Panc1 (cell line): ENCODE measurements around the gene ZNF549. TPM values are rescaled to one million over a fixed set of nuclear protein-coding genes. Genes with fewer than 3 reads are reported as not detected.

Experiments
- ATAC-seq: fragments of 200-7000 bp; cut with Tn5 transposase; 2 replicates; pipeline ENCODE4 v1.9.1; 2020; ENCODE audit warnings: mild to moderate bottlenecking, moderate library complexity
- BruUV-seq: library from RNA; stranded (reverse); fragments of 400-500 nt; replicated peaks from 2 replicates; lab custom pipeline; 2021; lab: Mats Ljungman, UMichigan
- CTCF ChIA-PET: fragments of 300-600 bp; sonication (Branson Sonifier 250); formaldehyde crosslinking; loops from one replicate; lab custom pipeline; 2022; ENCODE audit warnings: antibody characterized with exemption; lab: Charles Lee
- POLR2A ChIA-PET: fragments of 300-600 bp; sonication (Branson Sonifier 250); formaldehyde crosslinking; loops from one replicate; lab custom pipeline; 2022; ENCODE audit warnings: antibody characterized with exemption; lab: Charles Lee
- DNase-seq: peaks from one replicate; pipeline ENCODE4 v3.0.0-alpha.2; 2010; ENCODE audit warnings: low read depth, low spot score
- H3K27ac ChIP-seq: 2 replicates; pipeline ENCODE4 v1.5.1; 2011; ENCODE audit warnings: mild to moderate bottlenecking, low read length, inconsistent platforms
- H3K27me3 ChIP-seq: fragments of 200-500 bp; sonication (Bioruptor generic); 2 replicates; pipeline ENCODE4 v1.6.0; 2014; ENCODE audit warnings: low read length, inconsistent platforms; ENCODE audit not compliant: control insufficient read depth, insufficient read depth
- H3K36me3 ChIP-seq: fragments of 200-500 bp; sonication (Bioruptor generic); 2 replicates; pipeline ENCODE4 v1.5.1; 2014; ENCODE audit warnings: inconsistent platforms, mild to moderate bottlenecking, low read length, moderate library complexity; ENCODE audit not compliant: control insufficient read depth, insufficient read depth
- H3K4me1 ChIP-seq: 2 replicates; pipeline ENCODE4 v1.5.1; 2011; ENCODE audit warnings: inconsistent platforms, mild to moderate bottlenecking, low read length, moderate library complexity; ENCODE audit not compliant: control insufficient read depth, insufficient read depth
- H3K4me3 ChIP-seq, 2 experiments: 2 replicates each; pipeline ENCODE4 v1.5.1; 2011 to 2012; ENCODE audit warnings: low read depth in 2 of 2, low read length in 2 of 2, mild to moderate bottlenecking in 2 of 2, inconsistent platforms in 1 of 2, moderate library complexity in 1 of 2
- H3K9me3 ChIP-seq: fragments of 200-500 bp; sonication (Bioruptor generic); 2 replicates; pipeline ENCODE4 v1.5.1; 2014; ENCODE audit warnings: low read depth, mild to moderate bottlenecking, inconsistent platforms, low read length, moderate library complexity; ENCODE audit not compliant: control insufficient read depth, insufficient read depth
- POLR2AphosphoS5 ChIP-seq: IDR thresholded peaks from 2 replicates; pipeline ENCODE4 v1.6.1; 2012; ENCODE audit warnings: mild to moderate bottlenecking, low read depth, low read length, moderate library complexity
- REST ChIP-seq, 2 experiments: IDR thresholded peaks; 2 replicates each; pipeline ENCODE4 v1.6.1; 2011 to 2012; ENCODE audit warnings: low read depth in 2 of 2, control low read depth in 1 of 2, low read length in 1 of 2, mild to moderate bottlenecking in 1 of 2, moderate library complexity in 1 of 2; ENCODE audit not compliant: insufficient read depth in 1 of 2
- SIN3A ChIP-seq: IDR thresholded peaks from 2 replicates; pipeline ENCODE4 v1.6.1; 2012; ENCODE audit warnings: low read depth, mild to moderate bottlenecking, low read length, moderate library complexity, borderline replicate concordance; ENCODE audit not compliant: insufficient read depth
- TCF7L2 ChIP-seq: IDR thresholded peaks from 2 replicates; pipeline ENCODE4 v1.6.1; 2011; ENCODE audit warnings: mild to moderate bottlenecking, low read depth, low read length, inconsistent platforms
- in situ Hi-C: cut with HindIII; loops from 2 replicates; pipeline ENCODE4 v1.10.0; 2016; ENCODE audit warnings: low sequenced_read_pairs, low pct_unique_long_range_greater_than_20kb
- intact Hi-C: fragments of 100-400 bp; cut with micrococcal nuclease; formaldehyde crosslinking; loops from one replicate; pipeline ENCODE4 v1.10.0; 2022; ENCODE audit not compliant: unreplicated experiment
- total RNA-seq: library from RNA; stranded (reverse); gene quantifications from one replicate; pipeline ENCODE4 v1.2.1, GENCODE V29; 2021; ENCODE audit not compliant: unreplicated experiment
- TF ChIP-seq, protein P1 (sequence below): fragments of 450-650 bp; IDR thresholded peaks from 2 replicates; pipeline ENCODE4 v1.5.1; 2017; ENCODE audit warnings: mild to moderate bottlenecking

Gene ZNF549
- total RNA-seq, 1 experiment from 2014 or later = not detected

DNA sequence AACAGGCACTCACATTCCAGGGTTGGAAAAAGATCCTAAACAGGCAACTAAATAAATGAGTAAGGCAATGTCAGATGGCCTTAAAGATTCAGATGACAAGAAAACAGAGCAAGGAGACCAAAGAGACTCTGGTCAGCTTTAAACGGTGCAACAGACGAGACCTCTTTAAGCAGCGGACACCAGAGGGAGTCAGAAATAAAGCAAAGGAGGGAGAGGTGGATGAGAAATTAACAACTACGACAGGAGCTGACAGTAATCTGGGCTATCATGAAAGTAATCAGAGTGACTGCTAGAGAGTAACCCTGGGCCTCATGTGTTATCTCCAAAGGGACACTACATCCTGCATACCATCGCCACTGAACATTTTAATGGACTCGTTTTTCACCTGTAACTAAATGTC, 31.4 kb downstream of the ZNF549 start:
- Histone ChIP-seq H3K27ac (peak overlapping the region; percentile 79), H3K9me3 (peaks cover 29% of the 10 kb centered on the region; the same call in 1 of the 2 replicates), H3K4me1 (peaks cover 7% of the 10 kb centered on the region), H3K4me3 (peak overlapping the region; percentile 89 to 93), H3K36me3 (no peaks in the 10 kb centered on the region), H3K27me3 (no peaks in the 10 kb centered on the region)
- in situ Hi-C loops (no loop called here), intact Hi-C loops (no loop called here)
- BruUV-seq = no TSS peak
- DNase-seq = no peak
- no peak for ATAC-seq
- ChIA-PET POLR2A (no interaction called here), CTCF (no interaction called here)
- no peak for TF ChIP-seq TCF7L2
- TF ChIP-seq SIN3A = 0 out of 2 replicates have a peak, but pooled peaks have one; percentile 7

GRCh38 chr19:57559008-57559403, 31.9 kb downstream of the ZNF549 start:
- in situ Hi-C loops (no loop called here), intact Hi-C loops (no loop called here)
- H3K4me3 ChIP-seq = peak overlapping the region; percentile 89 to 93
- DNase-seq (no peak), ATAC-seq (peak; percentile 64)
- BruUV-seq = no TSS peak
- peak overlapping the region; percentile 79 for H3K27ac ChIP-seq
- H3K4me1 ChIP-seq = peaks cover 7% of the 10 kb centered on the region
- TF ChIP-seq POLR2AphosphoS5 (no peak), TCF7L2 (no peak), SIN3A (no peak), REST (IDR thresholded peaks at IDR 0.05; ENCODE audit: insufficient read depth in 1 of 2, low read depth in 2 of 2, low read length in 1 of 2) (no peak)
- TF ChIP-seq, protein P1, sequence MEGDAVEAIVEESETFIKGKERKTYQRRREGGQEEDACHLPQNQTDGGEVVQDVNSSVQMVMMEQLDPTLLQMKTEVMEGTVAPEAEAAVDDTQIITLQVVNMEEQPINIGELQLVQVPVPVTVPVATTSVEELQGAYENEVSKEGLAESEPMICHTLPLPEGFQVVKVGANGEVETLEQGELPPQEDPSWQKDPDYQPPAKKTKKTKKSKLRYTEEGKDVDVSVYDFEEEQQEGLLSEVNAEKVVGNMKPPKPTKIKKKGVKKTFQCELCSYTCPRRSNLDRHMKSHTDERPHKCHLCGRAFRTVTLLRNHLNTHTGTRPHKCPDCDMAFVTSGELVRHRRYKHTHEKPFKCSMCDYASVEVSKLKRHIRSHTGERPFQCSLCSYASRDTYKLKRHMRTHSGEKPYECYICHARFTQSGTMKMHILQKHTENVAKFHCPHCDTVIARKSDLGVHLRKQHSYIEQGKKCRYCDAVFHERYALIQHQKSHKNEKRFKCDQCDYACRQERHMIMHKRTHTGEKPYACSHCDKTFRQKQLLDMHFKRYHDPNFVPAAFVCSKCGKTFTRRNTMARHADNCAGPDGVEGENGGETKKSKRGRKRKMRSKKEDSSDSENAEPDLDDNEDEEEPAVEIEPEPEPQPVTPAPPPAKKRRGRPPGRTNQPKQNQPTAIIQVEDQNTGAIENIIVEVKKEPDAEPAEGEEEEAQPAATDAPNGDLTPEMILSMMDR = no peak
- H3K36me3 ChIP-seq = no peaks in the 10 kb centered on the region
- ChIA-PET POLR2A (no interaction called here), CTCF (no interaction called here)
- H3K9me3 ChIP-seq = peaks cover 29% of the 10 kb centered on the region; the same call in 1 of the 2 replicates
- no peaks in the 10 kb centered on the region for H3K27me3 ChIP-seq

DNA sequence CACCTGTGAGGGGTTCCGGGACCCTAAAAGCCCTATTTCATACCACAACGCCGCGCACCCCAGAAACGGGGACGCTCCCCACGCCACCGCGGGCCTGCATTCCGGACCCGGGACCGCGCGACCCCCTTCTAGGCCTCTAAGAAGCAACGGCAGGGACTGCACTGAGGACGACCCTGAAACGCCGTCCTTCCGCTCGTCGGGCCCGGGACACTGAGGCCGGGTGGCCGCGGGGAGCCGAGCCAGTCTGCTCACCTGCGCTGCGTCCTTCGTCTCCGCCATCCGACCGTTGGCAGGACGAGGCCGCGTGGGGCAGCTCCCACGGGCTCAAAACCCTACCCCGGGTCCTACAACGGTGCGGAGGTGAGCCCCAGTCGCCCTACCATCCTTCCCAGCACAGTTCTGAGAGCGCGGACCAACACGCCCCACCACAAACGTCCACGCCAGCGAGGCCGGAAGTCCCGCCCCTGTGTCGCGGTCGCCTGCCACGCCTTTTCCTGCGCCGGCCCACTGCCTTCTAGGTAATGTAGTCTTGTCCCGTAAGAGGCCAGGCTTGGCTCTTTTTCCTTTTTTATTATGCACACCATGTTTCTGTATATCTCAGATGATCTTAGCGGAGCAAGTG, 32.4 kb downstream of the ZNF549 start, which contains the start of gene ZNF550:
Gene ZNF550 (minus strand): TSS at position 460 of the 622 bp plus-strand sequence. CDS start 181 bp downstream, at position 279.
- POLR2A ChIA-PET = no interaction called here
- H3K27ac ChIP-seq = peak within 1 kb of the TSS; percentile 79
- TSS peak; percentile 88 for BruUV-seq
- in situ Hi-C loops = no loop called here
- peak within 1 kb of the TSS; percentile 89 to 93 for H3K4me3 ChIP-seq
- TF ChIP-seq REST (IDR thresholded peaks at IDR 0.05; ENCODE audit: insufficient read depth in 1 of 2, low read depth in 2 of 2, low read length in 1 of 2) (no peak), POLR2AphosphoS5 (peak; percentile 87), SIN3A (peak; percentile 79; the same call in 1 of the 2 replicates)
- TF ChIP-seq, protein P1 = no peak
- DNase-seq = peak; percentile 53
- H3K4me1 ChIP-seq = peaks cover 7% of the 10 kb centered on the region
- ATAC-seq = peak; percentile 100
- no peaks in the 10 kb centered on the region for H3K27me3 ChIP-seq
- peaks cover 30% of the 10 kb centered on the region; the same call in 1 of the 2 replicates for H3K9me3 ChIP-seq
- intact Hi-C loops = no loop called here
- no peaks in the 10 kb centered on the region for H3K36me3 ChIP-seq
- CTCF ChIA-PET = no interaction called here
